Measurements from ENCODE around the gene KCNMA1. TPM values are rescaled to one million over a fixed set of nuclear protein-coding genes. Genes with fewer than 3 reads are reported as not detected.

KCNMA1 gene
- total and polyA plus RNA-seq, 9 of the 15 experiments (the other 6 are each of a cell fraction or from before 2014, with no cell fraction given): 0.01 to 0.95 (median 0.15) TPM; not detected in 4

DNA sequence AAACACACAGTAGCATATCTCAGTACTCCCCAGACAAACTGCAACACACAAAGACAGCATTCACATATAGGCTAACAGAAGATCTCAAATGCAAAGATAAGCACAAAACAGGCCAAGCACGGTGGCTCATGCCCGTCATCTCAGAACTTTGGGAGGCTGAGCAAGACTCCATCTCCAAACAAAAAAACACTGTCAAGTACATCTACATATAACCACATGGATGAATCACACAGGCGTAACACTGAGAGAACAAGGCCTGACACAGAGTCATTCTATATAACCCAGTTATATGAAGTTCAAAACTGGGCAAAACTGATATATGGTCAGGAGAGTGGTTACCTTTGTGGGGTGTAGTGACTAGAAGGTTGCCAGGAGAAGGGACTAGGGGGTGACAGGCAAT, 506.4 kb downstream of the KCNMA1 start:
- intact Hi-C loops (cut with micrococcal nuclease) (no loop called here), in situ Hi-C loops (cut with MboI) (no loop called here)
- H3K79me2 ChIP-seq (ENCODE audit: control insufficient read depth, insufficient read depth, low read length): no peaks in the 10 kb centered on the region
- no peak overlapping the region for H3K27ac ChIP-seq (ENCODE audit: extremely low read depth, low read depth, low read length)
- H3K4me1 ChIP-seq (replicated peaks in 1 of 2; ENCODE audit: control insufficient read depth in 2 of 2, insufficient read depth in 2 of 2, low read length in 2 of 2): no peaks in the 10 kb centered on the region
- no peak overlapping the region for H3K9ac ChIP-seq (ENCODE audit: insufficient read depth in 1 of 2, low read depth in 2 of 2, low read length in 2 of 2)
- no peaks in the 10 kb centered on the region for H3K9me3 ChIP-seq (replicated peaks; ENCODE audit: control insufficient read depth, insufficient read depth, low read depth, low read length)
- H4K20me1 ChIP-seq (replicated peaks; ENCODE audit: control insufficient read depth, insufficient read depth, low read length): no peaks in the 10 kb centered on the region
- POLR2A ChIA-PET: no interaction called here
- no peak for FAIRE-seq
- no peak overlapping the region for H3K4me2 ChIP-seq (ENCODE audit: insufficient read depth, low read length)
- H2AFZ ChIP-seq (ENCODE audit: low read depth, low read length): no peak overlapping the region
- no peaks in the 10 kb centered on the region for H3K9me1 ChIP-seq (ENCODE audit: control insufficient read depth, insufficient read depth, low read length)
- CTCF ChIA-PET (ENCODE audit: low intra/inter-chr PET ratio): no interaction called here
- H3K4me3 ChIP-seq: no peak overlapping the region
- no peaks in the 10 kb centered on the region for H3K36me3 ChIP-seq (ENCODE audit: control insufficient read depth, insufficient read depth, low read length)
- no peaks in the 10 kb centered on the region; a peak in 1 of 5 replicates for H3K27me3 ChIP-seq (ENCODE audit: control insufficient read depth in 2 of 2, insufficient read depth in 2 of 2, low read length in 2 of 2)
- no peak for TF ChIP-seq RBM22 (IDR thresholded peaks at IDR 0.05; ENCODE audit: low read depth, low read length, poor library complexity, severe bottlenecking)
- WGBS (ENCODE audit: insufficient coverage, low coverage, missing lambda C conversion rate): 1% methylated on average over 3 of the region's 3 CpGs
- no peak for DNase-seq (ENCODE audit: extremely low read depth in 1 of 4, low spot score in 3 of 4)
- ATAC-seq: no peak
- no TSS peak for BruUV-seq (replicated peaks)

DNA sequence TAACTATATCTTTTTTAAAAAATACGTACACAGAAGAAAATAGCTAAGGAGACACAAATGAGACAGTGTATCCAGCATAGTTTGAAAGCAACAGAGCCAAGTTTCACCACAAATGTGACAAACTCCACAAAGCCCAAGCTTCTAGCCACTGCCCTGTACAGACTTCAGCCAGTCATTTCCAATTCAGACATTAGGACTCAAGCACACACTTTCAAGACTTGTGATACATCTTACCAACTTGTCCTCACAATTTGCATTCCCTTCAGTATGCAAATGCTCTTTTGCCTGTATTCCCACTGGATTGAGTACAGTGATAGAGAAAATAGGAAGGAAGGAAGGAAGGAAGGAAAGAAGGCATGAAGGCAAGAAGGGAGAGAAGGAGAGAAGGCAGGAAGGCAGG, 510.4 kb downstream of the KCNMA1 start:
- no peak overlapping the region for H2AFZ ChIP-seq (ENCODE audit: low read depth, low read length)
- 0 out of 5 replicates have a peak, but pooled peaks cover 0 to 2% of the 10 kb centered on the region in 2 experiments for H3K27me3 ChIP-seq (ENCODE audit: control insufficient read depth in 2 of 2, insufficient read depth in 2 of 2, low read length in 2 of 2)
- WGBS (ENCODE audit: insufficient coverage, low coverage, missing lambda C conversion rate): 0% methylated on average over 1 of the region's 1 CpG
- ATAC-seq (no peak), DNase-seq (ENCODE audit: extremely low read depth in 1 of 4, low spot score in 3 of 4) (no peak), FAIRE-seq (no peak)
- H3K36me3 ChIP-seq (ENCODE audit: control insufficient read depth, insufficient read depth, low read length): no peaks in the 10 kb centered on the region
- no peak overlapping the region for H3K9ac ChIP-seq (ENCODE audit: insufficient read depth in 1 of 2, low read depth in 2 of 2, low read length in 2 of 2)
- in situ Hi-C loops (cut with MboI) (no loop called here), intact Hi-C loops (cut with micrococcal nuclease) (no loop called here)
- H3K79me2 ChIP-seq (ENCODE audit: control insufficient read depth, insufficient read depth, low read length): no peaks in the 10 kb centered on the region
- H3K9me1 ChIP-seq (ENCODE audit: control insufficient read depth, insufficient read depth, low read length): no peaks in the 10 kb centered on the region
- no TSS peak for BruUV-seq (replicated peaks)
- H3K9me3 ChIP-seq (replicated peaks; ENCODE audit: control insufficient read depth, insufficient read depth, low read depth, low read length): no peaks in the 10 kb centered on the region
- ChIA-PET CTCF (ENCODE audit: low intra/inter-chr PET ratio) (no interaction called here), POLR2A (interaction anchor here (0.8 kb wide), 1 partner anchor 13 kb away, joined by 3 read pairs; no protein-coding TSS in a partner anchor)
- no peak overlapping the region for H3K4me2 ChIP-seq (ENCODE audit: insufficient read depth, low read length)
- no peak overlapping the region for H3K27ac ChIP-seq (ENCODE audit: extremely low read depth, low read depth, low read length)
- H3K4me1 ChIP-seq (replicated peaks in 1 of 2; ENCODE audit: control insufficient read depth in 2 of 2, insufficient read depth in 2 of 2, low read length in 2 of 2): no peaks in the 10 kb centered on the region
- no peak overlapping the region for H3K4me3 ChIP-seq
- no peaks in the 10 kb centered on the region for H4K20me1 ChIP-seq (replicated peaks; ENCODE audit: control insufficient read depth, insufficient read depth, low read length)
- TF ChIP-seq, protein P1, sequence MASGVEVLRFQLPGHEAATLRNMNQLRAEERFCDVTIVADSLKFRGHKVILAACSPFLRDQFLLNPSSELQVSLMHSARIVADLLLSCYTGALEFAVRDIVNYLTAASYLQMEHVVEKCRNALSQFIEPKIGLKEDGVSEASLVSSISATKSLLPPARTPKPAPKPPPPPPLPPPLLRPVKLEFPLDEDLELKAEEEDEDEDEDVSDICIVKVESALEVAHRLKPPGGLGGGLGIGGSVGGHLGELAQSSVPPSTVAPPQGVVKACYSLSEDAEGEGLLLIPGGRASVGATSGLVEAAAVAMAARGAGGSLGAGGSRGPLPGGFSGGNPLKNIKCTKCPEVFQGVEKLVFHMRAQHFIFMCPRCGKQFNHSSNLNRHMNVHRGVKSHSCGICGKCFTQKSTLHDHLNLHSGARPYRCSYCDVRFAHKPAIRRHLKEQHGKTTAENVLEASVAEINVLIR (CRISPR knock-in tag; IDR thresholded peaks at IDR 0.05): no peak
- no peak for TF ChIP-seq SMARCB1 (IDR thresholded peaks at IDR 0.05; ENCODE audit: insufficient read length, low read depth)
- no peak for TF ChIP-seq KAT8 (IDR thresholded peaks at IDR 0.05; ENCODE audit: low read depth)
- TF ChIP-seq, protein P2, sequence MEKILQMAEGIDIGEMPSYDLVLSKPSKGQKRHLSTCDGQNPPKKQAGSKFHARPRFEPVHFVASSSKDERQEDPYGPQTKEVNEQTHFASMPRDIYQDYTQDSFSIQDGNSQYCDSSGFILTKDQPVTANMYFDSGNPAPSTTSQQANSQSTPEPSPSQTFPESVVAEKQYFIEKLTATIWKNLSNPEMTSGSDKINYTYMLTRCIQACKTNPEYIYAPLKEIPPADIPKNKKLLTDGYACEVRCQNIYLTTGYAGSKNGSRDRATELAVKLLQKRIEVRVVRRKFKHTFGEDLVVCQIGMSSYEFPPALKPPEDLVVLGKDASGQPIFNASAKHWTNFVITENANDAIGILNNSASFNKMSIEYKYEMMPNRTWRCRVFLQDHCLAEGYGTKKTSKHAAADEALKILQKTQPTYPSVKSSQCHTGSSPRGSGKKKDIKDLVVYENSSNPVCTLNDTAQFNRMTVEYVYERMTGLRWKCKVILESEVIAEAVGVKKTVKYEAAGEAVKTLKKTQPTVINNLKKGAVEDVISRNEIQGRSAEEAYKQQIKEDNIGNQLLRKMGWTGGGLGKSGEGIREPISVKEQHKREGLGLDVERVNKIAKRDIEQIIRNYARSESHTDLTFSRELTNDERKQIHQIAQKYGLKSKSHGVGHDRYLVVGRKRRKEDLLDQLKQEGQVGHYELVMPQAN (IDR thresholded peaks at IDR 0.05; ENCODE audit: borderline replicate concordance): no peak
- TF ChIP-seq ZNF766 (CRISPR knock-in tag; conservative IDR thresholded peaks at IDR 0.05): no peak
- TF ChIP-seq, protein P3, sequence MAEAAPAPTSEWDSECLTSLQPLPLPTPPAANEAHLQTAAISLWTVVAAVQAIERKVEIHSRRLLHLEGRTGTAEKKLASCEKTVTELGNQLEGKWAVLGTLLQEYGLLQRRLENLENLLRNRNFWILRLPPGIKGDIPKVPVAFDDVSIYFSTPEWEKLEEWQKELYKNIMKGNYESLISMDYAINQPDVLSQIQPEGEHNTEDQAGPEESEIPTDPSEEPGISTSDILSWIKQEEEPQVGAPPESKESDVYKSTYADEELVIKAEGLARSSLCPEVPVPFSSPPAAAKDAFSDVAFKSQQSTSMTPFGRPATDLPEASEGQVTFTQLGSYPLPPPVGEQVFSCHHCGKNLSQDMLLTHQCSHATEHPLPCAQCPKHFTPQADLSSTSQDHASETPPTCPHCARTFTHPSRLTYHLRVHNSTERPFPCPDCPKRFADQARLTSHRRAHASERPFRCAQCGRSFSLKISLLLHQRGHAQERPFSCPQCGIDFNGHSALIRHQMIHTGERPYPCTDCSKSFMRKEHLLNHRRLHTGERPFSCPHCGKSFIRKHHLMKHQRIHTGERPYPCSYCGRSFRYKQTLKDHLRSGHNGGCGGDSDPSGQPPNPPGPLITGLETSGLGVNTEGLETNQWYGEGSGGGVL (CRISPR knock-in tag; IDR thresholded peaks at IDR 0.05): no peak
- TF ChIP-seq, protein P4, sequence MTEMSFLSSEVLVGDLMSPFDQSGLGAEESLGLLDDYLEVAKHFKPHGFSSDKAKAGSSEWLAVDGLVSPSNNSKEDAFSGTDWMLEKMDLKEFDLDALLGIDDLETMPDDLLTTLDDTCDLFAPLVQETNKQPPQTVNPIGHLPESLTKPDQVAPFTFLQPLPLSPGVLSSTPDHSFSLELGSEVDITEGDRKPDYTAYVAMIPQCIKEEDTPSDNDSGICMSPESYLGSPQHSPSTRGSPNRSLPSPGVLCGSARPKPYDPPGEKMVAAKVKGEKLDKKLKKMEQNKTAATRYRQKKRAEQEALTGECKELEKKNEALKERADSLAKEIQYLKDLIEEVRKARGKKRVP (CRISPR knock-in tag; IDR thresholded peaks at IDR 0.05): no peak
- TF ChIP-seq NR3C1 (CRISPR knock-in tag; IDR thresholded peaks at IDR 0.05): no peak
- no peak for TF ChIP-seq ZNF311 (CRISPR knock-in tag; IDR thresholded peaks at IDR 0.05)
